Endothelial cell of umbilical vein (primary cell): ENCODE measurements around the gene C11orf68. TPM values are rescaled to one million over a fixed set of nuclear protein-coding genes. Genes with fewer than 3 reads are reported as not detected.

Source experiments
- BruUV-seq: library from RNA; stranded (reverse); fragments of 400-500 nt; replicated peaks from 2 replicates; lab custom pipeline; 2021; lab: Mats Ljungman, UMichigan
- CTCF ChIA-PET: fragments of 300-600, 350-600 bp; sonication (Branson Sonifier 250); formaldehyde crosslinking; loops from one replicate; lab custom pipeline; 2021; ENCODE audit warnings: antibody characterized with exemption, inconsistent platforms; lab: Charles Lee
- POLR2A ChIA-PET: fragments of 300-600, 350-600 bp; sonication (Branson Sonifier 250); formaldehyde crosslinking; loops from one replicate; lab custom pipeline; 2021; ENCODE audit warnings: antibody characterized with exemption, inconsistent platforms; lab: Charles Lee
- DNase-seq: peaks from one replicate; pipeline ENCODE4 v3.0.0-alpha.2; 2011; ENCODE audit warnings: low read depth, low spot score
- FAIRE-seq: peaks from 2 replicates; lab custom pipeline; 2011; peaks lifted over from hg19 to GRCh38; lab: Jason Lieb, UNC
- H2AFZ ChIP-seq: 2 replicates; pipeline ENCODE4 v1.6.0; 2012; ENCODE audit warnings: low read depth, low read length, control low read depth, inconsistent platforms
- H3K27ac ChIP-seq: 2 replicates; pipeline ENCODE4 v1.5.1; 2011; ENCODE audit warnings: low read depth, mild to moderate bottlenecking, control low read depth, low read length, moderate library complexity; ENCODE audit not compliant: insufficient read depth
- H3K27me3 ChIP-seq, 2 experiments: 2 replicates each; pipeline versions ENCODE4 v1.6.0 to v1.6.1; 2011; ENCODE audit warnings: low read length in 2 of 2, mixed read lengths in 1 of 2; ENCODE audit not compliant: control insufficient read depth in 2 of 2, insufficient read depth in 2 of 2
- H3K36me3 ChIP-seq, 2 experiments: 2 replicates in 1 of 2; 3 replicates in 1 of 2; pipeline ENCODE4 v1.5.1; 2011; ENCODE audit warnings: low read length in 2 of 2, mild to moderate bottlenecking in 1 of 2, moderate library complexity in 1 of 2; ENCODE audit not compliant: control insufficient read depth in 2 of 2, insufficient read depth in 2 of 2; ENCODE audit errors: extremely low read depth in 1 of 2
- H3K4me1 ChIP-seq: 3 replicates; pipeline ENCODE4 v1.5.1; 2011; ENCODE audit warnings: mild to moderate bottlenecking, low read length; ENCODE audit not compliant: control insufficient read depth, insufficient read depth; ENCODE audit errors: extremely low read depth
- H3K4me2 ChIP-seq: 2 replicates; pipeline ENCODE4 v1.6.1; 2011; ENCODE audit warnings: low read length, control low read depth, mixed read lengths; ENCODE audit not compliant: insufficient read depth
- H3K4me3 ChIP-seq, 3 experiments: fragments of 200-600 bp in 1 of 3; sonication (generic), shearing (Covaris generic) in 1 of 3; replicated peaks in 1 of 3; 2 replicates each; pipeline ENCODE4 v1.5.1; 2011 to 2016; ENCODE audit warnings: control low read depth in 3 of 3, low read length in 3 of 3, mild to moderate bottlenecking in 2 of 3, inconsistent platforms in 1 of 3, low read depth in 1 of 3, moderate library complexity in 1 of 3; ENCODE audit not compliant: insufficient read depth in 1 of 3
- H3K79me2 ChIP-seq: 2 replicates; pipeline ENCODE4 v1.6.0; 2012; ENCODE audit warnings: low read length, inconsistent platforms; ENCODE audit not compliant: control insufficient read depth, insufficient read depth
- H3K9ac ChIP-seq: replicated peaks from 2 replicates; pipeline ENCODE3; 2011; ENCODE audit warnings: low read length, control low read depth; ENCODE audit not compliant: insufficient read depth; ENCODE audit errors: extremely low read depth
- H3K9me1 ChIP-seq: replicated peaks from 3 replicates; pipeline ENCODE4 v1.6.0; 2011; ENCODE audit warnings: mild to moderate bottlenecking, low read length; ENCODE audit not compliant: control insufficient read depth, insufficient read depth; ENCODE audit errors: extremely low read depth
- H3K9me3 ChIP-seq: replicated peaks from 2 replicates; pipeline ENCODE4 v1.5.1; 2012; ENCODE audit warnings: low read length, inconsistent platforms; ENCODE audit not compliant: control insufficient read depth, insufficient read depth
- H4K20me1 ChIP-seq: replicated peaks from 2 replicates; pipeline ENCODE3; 2011; ENCODE audit warnings: mild to moderate bottlenecking, low read length; ENCODE audit not compliant: control insufficient read depth, insufficient read depth; ENCODE audit errors: extremely low read depth
- JUN ChIP-seq: IDR thresholded peaks from 2 replicates; pipeline ENCODE4 v1.6.1; 2011; ENCODE audit warnings: borderline replicate concordance, low read depth; ENCODE audit not compliant: insufficient read length, insufficient read depth
- POLR2A ChIP-seq: IDR thresholded peaks from 2 replicates; pipeline ENCODE4 v1.6.1; 2012; ENCODE audit warnings: low read depth, mild to moderate bottlenecking, control low read depth, low read length
- POLR2AphosphoS5 ChIP-seq: IDR thresholded peaks from 2 replicates; pipeline ENCODE4 v1.6.1; 2012; ENCODE audit warnings: low read depth, mild to moderate bottlenecking, control low read depth, low read length, moderate library complexity; ENCODE audit not compliant: insufficient read depth
- dilution Hi-C: fragments of 300-500 bp; cut with MboI; formaldehyde crosslinking; loops from one replicate; pipeline ENCODE4 v1.15.0; 2019; ENCODE audit warnings: low sequenced_read_pairs; ENCODE audit not compliant: extremely low pct_ligation_motif_present
- intact Hi-C: fragments of 100-400 bp; cut with micrococcal nuclease; formaldehyde crosslinking; loops from one replicate; pipeline ENCODE4 v1.10.0; 2022
- polyA plus RNA-seq, 4 experiments: library from polyadenylated mRNA; depleted of rRNA in 3 of 4; stranded (reverse) in 3 of 4; unstranded in 1 of 4; fragments of >200 nt; gene quantifications; 2 replicates each; pipeline versions ENCODE4 v1.2.1 to v1.2.3, GENCODE V29; 2011 to 2012; ENCODE audit warnings: missing spikeins in 1 of 4
- total RNA-seq: library from RNA; stranded (reverse); gene quantifications from 2 replicates; pipeline ENCODE4 v1.2.3, GENCODE V29; 2021

Gene C11orf68
- total and polyA plus RNA-seq, 2 donors (not counting 3 experiments of a cell fraction or from before 2014, with no cell fraction given): 35.6 to 66.5 TPM

DNA sequence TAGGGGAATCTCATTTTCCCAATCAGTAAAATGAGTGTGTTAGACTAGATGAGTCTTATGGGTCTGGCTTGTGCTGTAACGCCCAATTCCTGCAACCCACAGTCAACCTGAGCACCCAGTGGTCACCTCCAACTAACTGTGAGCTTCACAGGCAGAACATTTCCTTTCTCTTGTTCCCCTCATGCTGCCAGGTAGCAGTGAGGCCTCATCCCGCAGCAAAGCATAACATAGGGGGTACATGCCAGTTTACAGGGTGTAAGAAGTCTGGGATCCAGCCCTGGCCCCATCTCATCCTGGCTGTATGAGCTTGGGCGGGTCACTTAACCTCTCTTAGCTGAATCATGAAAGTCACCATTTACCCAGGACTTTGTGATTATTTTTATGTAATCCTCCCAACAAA lies 50.0 kb downstream of the C11orf68 start:
- Histone ChIP-seq H3K27me3 (no peaks in the 10 kb centered on the region), H3K9me3 (no peaks in the 10 kb centered on the region), H3K4me2 (no peak overlapping the region), H3K9me1 (no peaks in the 10 kb centered on the region), H4K20me1 (no peaks in the 10 kb centered on the region), H3K4me3 (no peak overlapping the region), H3K9ac (no peak overlapping the region), H2AFZ (no peak overlapping the region), H3K36me3 (peaks cover 6 to 39% of the 10 kb centered on the region in 2 experiments), H3K4me1 (peaks cover 17% of the 10 kb centered on the region), H3K79me2 (peaks cover 3% of the 10 kb centered on the region), H3K27ac (no peak overlapping the region)
- dilution Hi-C loops: no loop called here
- no TSS peak for BruUV-seq
- ChIA-PET POLR2A (interaction anchor here (0.9 kb wide), 1 partner anchor 21 kb away, joined by 3 read pairs; the partner anchor contains the start of gene CCDC85B), CTCF (interaction anchor here (1.1 to 7.1 kb wide), 3 partner anchors 9 to 19 kb away, joined by 3 to 73 read pairs (median 16); partner anchors contain the start of genes CFL1, FIBP and MUS81)
- no peak for DNase-seq
- no peak for FAIRE-seq
- intact Hi-C loops: no loop called here
- TF ChIP-seq POLR2A (no peak), POLR2AphosphoS5 (peak; percentile 40)

DNA sequence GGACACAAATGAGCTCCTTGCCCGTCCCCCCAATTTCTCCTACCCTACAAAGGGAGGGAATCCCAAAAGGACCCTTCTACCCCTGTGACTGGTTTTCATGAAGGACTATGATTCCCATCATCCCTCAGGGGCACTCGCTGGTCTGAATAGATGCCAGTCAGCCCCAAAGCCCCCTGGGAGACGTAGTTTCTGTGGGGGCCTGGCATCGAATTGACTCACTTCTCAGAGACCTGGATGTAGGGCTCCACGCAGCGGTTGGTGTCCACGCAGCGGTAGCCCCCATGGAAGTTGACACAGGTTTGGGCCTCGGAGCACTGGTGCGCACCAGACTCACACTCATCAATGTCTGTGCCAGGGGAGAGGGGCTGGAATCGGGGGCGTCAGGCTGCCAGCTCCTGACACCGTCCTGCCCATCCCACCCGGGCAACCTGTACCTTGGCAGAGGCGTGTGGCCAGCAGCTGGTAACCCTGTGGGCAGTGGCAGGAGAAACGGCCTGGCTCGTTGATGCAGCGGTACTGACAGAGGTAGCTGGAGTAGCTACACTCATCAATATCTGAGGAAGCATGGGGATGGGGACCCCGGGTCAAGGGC lies 50.7 kb downstream of the C11orf68 start:
- POLR2A ChIA-PET: no interaction called here
- no peak for DNase-seq

More for the DNA sequence above, 50.7 kb downstream of the C11orf68 start:
- Histone ChIP-seq H3K9ac (no peak overlapping the region), H4K20me1 (no peaks in the 10 kb centered on the region), H3K4me3 (no peak overlapping the region), H3K27ac (no peak overlapping the region), H3K27me3 (no peaks in the 10 kb centered on the region), H3K4me1 (peaks cover 16% of the 10 kb centered on the region), H3K36me3 (peaks cover 6 to 44% of the 10 kb centered on the region in 2 experiments), H3K4me2 (no peak overlapping the region), H2AFZ (no peak overlapping the region), H3K79me2 (peaks cover 10% of the 10 kb centered on the region), H3K9me1 (no peaks in the 10 kb centered on the region), H3K9me3 (no peaks in the 10 kb centered on the region)
- dilution Hi-C loops (no loop called here), intact Hi-C loops (no loop called here)
- CTCF ChIA-PET: interaction anchor here (2.8 to 7.1 kb wide), 2 partner anchors 8 to 17 kb away, joined by 16 to 73 read pairs; partner anchors contain the start of genes CFL1 and MUS81
- TF ChIP-seq JUN: no peak
- peak; percentile 30 for TF ChIP-seq POLR2AphosphoS5
- BruUV-seq: TSS peak; percentile 2
- FAIRE-seq: no peak
